Measurements from ENCODE around the gene ZNF710. TPM values are rescaled to one million over a fixed set of nuclear protein-coding genes. Genes with fewer than 3 reads are reported as not detected.

The ZNF710 gene
- total RNA-seq, 1 experiment from 2014 or later: 27.3 TPM

- no peak overlapping the region for H3K27ac ChIP-seq (ENCODE audit: low read depth, low read length, poor library complexity, severe bottlenecking)
- no peak overlapping the region for H3K4me3 ChIP-seq (ENCODE audit: low read depth, low read length, poor library complexity, severe bottlenecking)
- no TSS peak for BruUV-seq (replicated peaks)
- intact Hi-C loops (cut with micrococcal nuclease; ENCODE audit: unreplicated experiment): loop anchor here (10.0 kb wide), 1 partner anchor 203 kb away; the partner anchor contains the start of gene MESP1
- no peak for TF ChIP-seq EZH2 (IDR thresholded peaks at IDR 0.05; ENCODE audit: borderline replicate concordance, low read depth, low read length, poor library complexity, severe bottlenecking)
- TF ChIP-seq CTCF (conservative IDR thresholded peaks at IDR 0.05; ENCODE audit: low read depth, low read length): no peak
- H3K36me3 ChIP-seq (ENCODE audit: insufficient read depth, low read length, poor library complexity, severe bottlenecking): no peaks in the 10 kb centered on the region
- DNase-seq (ENCODE audit: low spot score): no peak
- H3K9me3 ChIP-seq (ENCODE audit: low read depth, low read length, poor library complexity, severe bottlenecking): no peaks in the 10 kb centered on the region
- ChIA-PET POLR2A (ENCODE audit: low non-redundant PET) (interaction anchor here (0.6 kb wide), 1 partner anchor 119 kb away, joined by 23 read pairs; no protein-coding TSS in a partner anchor), CTCF (no interaction called here)
- H3K27me3 ChIP-seq (replicated peaks; ENCODE audit: insufficient read depth, low read depth, low read length, poor library complexity): no peaks in the 10 kb centered on the region
- no peaks in the 10 kb centered on the region for H3K4me1 ChIP-seq (ENCODE audit: insufficient read depth, low read length, poor library complexity, severe bottlenecking)
These were observed 42.9 kb upstream of the ZNF710 start for GRCh38 chr15:89958107-89958805.

- H3K4me1 ChIP-seq (ENCODE audit: insufficient read depth, low read length, poor library complexity, severe bottlenecking): no peaks in the 10 kb centered on the region
- TF ChIP-seq EZH2 (IDR thresholded peaks at IDR 0.05; ENCODE audit: borderline replicate concordance, low read depth, low read length, poor library complexity, severe bottlenecking) (no peak), CTCF (conservative IDR thresholded peaks at IDR 0.05; ENCODE audit: low read depth, low read length) (no peak)
- H3K27me3 ChIP-seq (replicated peaks; ENCODE audit: insufficient read depth, low read depth, low read length, poor library complexity): no peaks in the 10 kb centered on the region
- ChIA-PET POLR2A (ENCODE audit: low non-redundant PET) (no interaction called here), CTCF (no interaction called here)
- no peak for DNase-seq (ENCODE audit: low spot score)
- intact Hi-C loops (cut with micrococcal nuclease; ENCODE audit: unreplicated experiment): no loop called here
- H3K27ac ChIP-seq (ENCODE audit: low read depth, low read length, poor library complexity, severe bottlenecking): no peak overlapping the region
- H3K36me3 ChIP-seq (ENCODE audit: insufficient read depth, low read length, poor library complexity, severe bottlenecking): no peaks in the 10 kb centered on the region
- no peak overlapping the region for H3K4me3 ChIP-seq (ENCODE audit: low read depth, low read length, poor library complexity, severe bottlenecking)
- H3K9me3 ChIP-seq (ENCODE audit: low read depth, low read length, poor library complexity, severe bottlenecking): no peaks in the 10 kb centered on the region
- BruUV-seq (replicated peaks): no TSS peak
These were observed 37.6 kb upstream of the ZNF710 start for GRCh38 chr15:89963301-89964231.

- TF ChIP-seq EZH2 (IDR thresholded peaks at IDR 0.05; ENCODE audit: borderline replicate concordance, low read depth, low read length, poor library complexity, severe bottlenecking) (no peak), CTCF (conservative IDR thresholded peaks at IDR 0.05; ENCODE audit: low read depth, low read length) (no peak)
- BruUV-seq (replicated peaks): no TSS peak
- no peaks in the 10 kb centered on the region for H3K4me1 ChIP-seq (ENCODE audit: insufficient read depth, low read length, poor library complexity, severe bottlenecking)
- no peaks in the 10 kb centered on the region for H3K9me3 ChIP-seq (ENCODE audit: low read depth, low read length, poor library complexity, severe bottlenecking)
- POLR2A ChIA-PET (ENCODE audit: low non-redundant PET): no interaction called here
- no peak overlapping the region for H3K27ac ChIP-seq (ENCODE audit: low read depth, low read length, poor library complexity, severe bottlenecking)
- H3K27me3 ChIP-seq (replicated peaks; ENCODE audit: insufficient read depth, low read depth, low read length, poor library complexity): no peaks in the 10 kb centered on the region
- DNase-seq (ENCODE audit: low spot score): no peak
- intact Hi-C loops (cut with micrococcal nuclease; ENCODE audit: unreplicated experiment): no loop called here
- CTCF ChIA-PET: no interaction called here
- H3K4me3 ChIP-seq (ENCODE audit: low read depth, low read length, poor library complexity, severe bottlenecking): no peak overlapping the region
- H3K36me3 ChIP-seq (ENCODE audit: insufficient read depth, low read length, poor library complexity, severe bottlenecking): no peaks in the 10 kb centered on the region
These were observed 36.7 kb upstream of the ZNF710 start for GRCh38 chr15:89964232-89964954.

Measured in A673 (cell line).